Muscle of arm (tissue), 12 donors: ENCODE data around the gene RAF1. TPM values are rescaled to one million over a fixed set of nuclear protein-coding genes. Genes with fewer than 3 reads are reported as not detected.
"Not testable (repeated sequence)": the region's sequence is repeated elsewhere in the genome, so short reads cannot be mapped to it uniquely, and the experiment has no call there.

ENCODE experiments used
- DNase-seq: peaks from one replicate; pipeline ENCODE4 v3.0.0-alpha.2; 2013
- polyA plus RNA-seq, 12 donors: library from polyadenylated mRNA; unstranded; fragments of 120-200 nt; gene quantifications; one replicate each; pipeline ENCODE4 v1.2.1, GENCODE V29; 2013; ENCODE audit not compliant: insufficient read length in 12 of 12

The RAF1 gene
- polyA plus RNA-seq, 12 donors, result 75.4 to 129 (median 107) TPM; not detected in 1

- DNase-seq, result no peak
Observed at GRCh38 chr3:12644331-12644937, 19.5 kb downstream of the RAF1 start.

- DNase-seq, result no peak
Observed at GRCh38 chr3:12643724-12644123, 20.2 kb downstream of the RAF1 start.

GRCh38 chr3:12643010-12643380 is 20.9 kb downstream of the RAF1 start:
- DNase-seq, result no peak

GRCh38 chr3:12640853-12641252 is 23.1 kb downstream of the RAF1 start:
- not testable (repeated sequence) for DNase-seq

- DNase-seq, result no peak
Observed at GRCh38 chr3:12638105-12638504, 25.8 kb downstream of the RAF1 start.

GRCh38 chr3:12633108-12633507 is 30.8 kb downstream of the RAF1 start:
- DNase-seq, result no peak

GRCh38 chr3:12632523-12632922 is 31.4 kb downstream of the RAF1 start:
- DNase-seq, result no peak

- not testable (repeated sequence) for DNase-seq
Observed at GRCh38 chr3:12630843-12631242, 33.1 kb downstream of the RAF1 start.

- DNase-seq, result no peak
Observed at GRCh38 chr3:12630292-12630691, 33.6 kb downstream of the RAF1 start.

- no peak for DNase-seq
Observed at GRCh38 chr3:12629560-12629959, 34.4 kb downstream of the RAF1 start.

- DNase-seq, result no peak
Observed at GRCh38 chr3:12628813-12629212, 35.1 kb downstream of the RAF1 start.

GRCh38 chr3:12627370-12627769 is 36.5 kb downstream of the RAF1 start:
- DNase-seq, result no peak

- DNase-seq, result not testable (repeated sequence)
Observed at GRCh38 chr3:12624964-12625363, 39.0 kb downstream of the RAF1 start.

- DNase-seq, result no peak
Observed at GRCh38 chr3:12624056-12624455, 39.9 kb downstream of the RAF1 start.

GRCh38 chr3:12622335-12622734 is 41.6 kb downstream of the RAF1 start:
- no peak for DNase-seq

- DNase-seq, result no peak
Observed at GRCh38 chr3:12620729-12621128, 43.2 kb downstream of the RAF1 start.

- no peak for DNase-seq
Observed at GRCh38 chr3:12620305-12620704, 43.6 kb downstream of the RAF1 start.

- no peak for DNase-seq
Observed at GRCh38 chr3:12618426-12618825, 45.5 kb downstream of the RAF1 start.

- DNase-seq, result no peak
Observed at GRCh38 chr3:12615266-12615665, 48.7 kb downstream of the RAF1 start.

GRCh38 chr3:12613250-12613649 is 50.7 kb downstream of the RAF1 start:
- no peak for DNase-seq

GRCh38 chr3:12612514-12613226 is 51.2 kb downstream of the RAF1 start:
- no peak for DNase-seq

GRCh38 chr3:12611117-12611516 is 52.8 kb downstream of the RAF1 start:
- DNase-seq, result no peak

- no peak for DNase-seq
Observed at GRCh38 chr3:12608376-12608775, 55.5 kb downstream of the RAF1 start.

- no peak for DNase-seq
Observed at GRCh38 chr3:12603969-12604368, 59.9 kb downstream of the RAF1 start.
